ENCODE measurements around the gene RPL31.

RPL31 gene

GRCh38 chr2:101001691-101002561 is at the start of gene RPL31:
Gene RPL31 (plus strand): TSS chr2:101002289. CDS start chr2:101002702, 413 bp downstream.
- peak; percentile 88 to 96 for DNase-seq (ENCODE audit: low read depth in 1 of 2, low spot score in 1 of 2)

- no peak for DNase-seq (ENCODE audit: low read depth in 1 of 2, low spot score in 1 of 2)
These were observed 49.6 kb upstream of the RPL31 start for GRCh38 chr2:100952512-100952911.

- no peak for DNase-seq (ENCODE audit: low read depth in 1 of 2, low spot score in 1 of 2)
These were observed 48.6 kb upstream of the RPL31 start for GRCh38 chr2:100953406-100954043.

- no peak for DNase-seq (ENCODE audit: low read depth in 1 of 2, low spot score in 1 of 2)
These were observed 48.1 kb upstream of the RPL31 start for GRCh38 chr2:100954044-100954420.

- no peak for DNase-seq (ENCODE audit: low read depth in 1 of 2, low spot score in 1 of 2)
These were observed 46.9 kb upstream of the RPL31 start for GRCh38 chr2:100955226-100955625.

- DNase-seq (ENCODE audit: low read depth in 1 of 2, low spot score in 1 of 2) = no peak
These were observed 46.0 kb upstream of the RPL31 start for GRCh38 chr2:100956081-100956480.

- no peak for DNase-seq (ENCODE audit: low read depth in 1 of 2, low spot score in 1 of 2)
These were observed 44.0 kb upstream of the RPL31 start for GRCh38 chr2:100957996-100958653.

GRCh38 chr2:100959225-100959880 is 42.7 kb upstream of the RPL31 start:
- no peak for DNase-seq (ENCODE audit: low read depth in 1 of 2, low spot score in 1 of 2)

GRCh38 chr2:100960688-100961087 is 41.4 kb upstream of the RPL31 start:
- no peak for DNase-seq (ENCODE audit: low read depth in 1 of 2, low spot score in 1 of 2)

- no peak for DNase-seq (ENCODE audit: low read depth in 1 of 2, low spot score in 1 of 2)
These were observed 39.6 kb upstream of the RPL31 start for GRCh38 chr2:100962366-100963025.

GRCh38 chr2:100963026-100963375 is 39.1 kb upstream of the RPL31 start:
- DNase-seq (ENCODE audit: low read depth in 1 of 2, low spot score in 1 of 2) = no peak

GRCh38 chr2:100964222-100964621 is 37.9 kb upstream of the RPL31 start:
- DNase-seq (ENCODE audit: low read depth in 1 of 2, low spot score in 1 of 2) = no peak

GRCh38 chr2:100964681-100965169 is 37.4 kb upstream of the RPL31 start:
- no peak for DNase-seq (ENCODE audit: low read depth in 1 of 2, low spot score in 1 of 2)

- no peak for DNase-seq (ENCODE audit: low read depth in 1 of 2, low spot score in 1 of 2)
These were observed 36.5 kb upstream of the RPL31 start for GRCh38 chr2:100965596-100965995.

- DNase-seq (ENCODE audit: low read depth in 1 of 2, low spot score in 1 of 2) = no peak
These were observed 34.4 kb upstream of the RPL31 start for GRCh38 chr2:100967716-100968115.

GRCh38 chr2:100968146-100969145 is 33.6 kb upstream of the RPL31 start:
- no peak for DNase-seq (ENCODE audit: low read depth in 1 of 2, low spot score in 1 of 2)

GRCh38 chr2:100969998-100970397 is 32.1 kb upstream of the RPL31 start:
- DNase-seq (ENCODE audit: low read depth in 1 of 2, low spot score in 1 of 2) = no peak

- no peak for DNase-seq (ENCODE audit: low read depth in 1 of 2, low spot score in 1 of 2)
These were observed 30.9 kb upstream of the RPL31 start for GRCh38 chr2:100971221-100971620.

GRCh38 chr2:100972452-100972851 is 29.6 kb upstream of the RPL31 start:
- DNase-seq (ENCODE audit: low read depth in 1 of 2, low spot score in 1 of 2) = no peak
